M059J (cell line): Measurements from ENCODE around the gene MAP3K19. TPM values are rescaled to one million over a fixed set of nuclear protein-coding genes. Genes with fewer than 3 reads are reported as not detected.
"Not testable (repeated sequence)": the region's sequence is repeated elsewhere in the genome, so short reads cannot be mapped to it uniquely, and the experiment has no call there.

ENCODE experiments used
- DNase-seq: peaks from one replicate; pipeline ENCODE4 v3.0.0-alpha.2; 2012; ENCODE audit warnings: low read depth
- total RNA-seq: library from RNA; depleted of rRNA; stranded (reverse); fragments of >200 nt; shearing (Covaris generic); gene quantifications from 2 replicates; pipeline ENCODE4 v1.2.3, GENCODE V29; 2014

The MAP3K19 gene
- total RNA-seq, 1 experiment from 2014 or later = not detected

- peak; percentile 13 for DNase-seq
Observed at GRCh38 chr2:135052997-135053474, 5.8 kb upstream of the MAP3K19 start.

DNA sequence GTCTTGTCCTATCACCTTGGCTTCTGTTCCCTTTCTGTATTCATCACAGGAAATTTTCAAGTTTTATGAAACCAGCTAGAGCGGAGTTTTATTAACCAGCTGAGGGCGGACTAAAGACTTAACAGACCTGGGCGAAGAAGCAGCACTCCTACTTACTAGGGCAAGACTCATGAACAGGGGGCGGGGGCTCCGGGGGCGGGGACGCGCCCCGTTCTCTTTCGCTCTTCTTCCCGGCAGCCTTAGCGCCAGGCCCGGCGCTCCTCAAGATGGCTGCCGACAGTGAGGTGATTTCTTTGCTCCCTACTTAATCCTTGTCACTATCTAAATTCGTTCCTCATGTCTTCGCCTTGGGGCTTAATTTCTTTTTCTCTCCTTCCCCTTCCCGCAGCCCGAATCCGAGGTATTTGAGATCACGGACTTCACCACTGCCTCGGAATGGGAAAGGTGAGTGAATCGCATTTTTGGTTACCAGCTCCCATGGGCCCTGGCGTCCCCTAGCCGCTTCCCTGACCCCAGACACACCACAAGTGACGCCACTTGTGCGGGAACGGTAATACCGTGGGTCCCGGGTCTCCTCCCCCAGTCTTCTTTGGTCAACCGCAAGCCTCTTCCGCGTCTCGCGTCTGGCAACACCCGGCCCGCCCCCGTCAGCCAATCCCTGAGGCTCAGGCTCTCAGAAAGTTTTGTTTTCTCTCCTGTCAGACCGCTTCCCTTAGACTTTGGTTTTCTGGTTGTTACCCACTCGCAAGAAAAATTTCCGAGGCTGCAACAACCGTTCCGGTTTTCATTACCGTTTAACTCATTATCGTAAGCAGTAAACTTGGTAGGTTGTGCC lies 5.0 kb upstream of the MAP3K19 start, which contains the start of gene RAB3GAP1:
Gene RAB3GAP1, plus strand, starts transcription at position 251 of the 835 bp plus-strand sequence. Its CDS starts 16 bp downstream, at position 267.
- DNase-seq = peak; percentile 82

DNA sequence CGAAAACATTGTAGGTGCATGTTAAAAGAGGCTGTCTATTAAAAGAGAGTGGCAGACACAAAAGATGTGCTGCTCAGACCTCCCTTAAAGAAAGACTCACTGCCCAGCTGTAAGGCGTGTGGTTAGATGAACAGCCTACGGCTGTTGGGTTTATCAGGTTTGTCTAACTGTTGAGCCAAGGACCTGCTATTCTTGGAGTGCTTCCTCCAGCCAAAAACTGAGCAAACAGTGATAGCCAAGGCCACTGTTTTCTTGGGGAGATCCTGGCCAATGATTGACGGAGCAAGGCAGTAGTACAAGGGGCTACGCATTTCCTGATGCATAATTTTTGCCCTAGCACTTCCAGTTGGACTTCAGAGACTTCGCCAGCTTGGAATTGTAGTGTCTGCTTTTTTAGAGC lies 3.4 kb upstream of the MAP3K19 start:
- no peak for DNase-seq

- no peak for DNase-seq
Observed at GRCh38 chr2:135050132-135050531, 2.9 kb upstream of the MAP3K19 start.

GRCh38 chr2:135048122-135048521 lies 875 bp upstream of the MAP3K19 start:
- DNase-seq = no peak

- DNase-seq = no peak
Observed at GRCh38 chr2:135043345-135043744, 3.9 kb downstream of the MAP3K19 start.

- peak; percentile 61 for DNase-seq
Observed at GRCh38 chr2:135037831-135038230, 9.4 kb downstream of the MAP3K19 start.

GRCh38 chr2:135033216-135033615 lies 14.0 kb downstream of the MAP3K19 start:
- DNase-seq = not testable (repeated sequence)

DNA sequence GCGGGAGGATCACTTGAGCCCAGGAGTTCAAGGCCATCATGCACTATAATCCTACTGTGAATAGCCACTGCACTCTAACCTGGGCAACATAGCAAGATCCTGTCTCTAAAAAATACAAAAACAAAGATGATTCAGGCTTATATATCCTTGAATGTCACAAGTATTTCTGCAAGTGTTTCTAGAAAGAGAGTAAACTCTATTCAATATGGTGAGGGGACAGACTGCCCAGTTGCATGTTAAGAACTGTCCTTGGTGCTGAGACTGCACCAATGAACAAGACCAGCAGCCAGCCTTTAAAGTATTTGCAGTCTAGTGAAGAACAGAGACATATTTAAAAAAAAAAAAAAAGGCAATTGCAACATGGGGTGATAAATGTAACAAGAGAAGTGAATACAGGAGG lies 16.4 kb downstream of the MAP3K19 start:
- DNase-seq = peak; percentile 35

- no peak for DNase-seq
Observed at GRCh38 chr2:135029481-135030134, 17.6 kb downstream of the MAP3K19 start.

DNA sequence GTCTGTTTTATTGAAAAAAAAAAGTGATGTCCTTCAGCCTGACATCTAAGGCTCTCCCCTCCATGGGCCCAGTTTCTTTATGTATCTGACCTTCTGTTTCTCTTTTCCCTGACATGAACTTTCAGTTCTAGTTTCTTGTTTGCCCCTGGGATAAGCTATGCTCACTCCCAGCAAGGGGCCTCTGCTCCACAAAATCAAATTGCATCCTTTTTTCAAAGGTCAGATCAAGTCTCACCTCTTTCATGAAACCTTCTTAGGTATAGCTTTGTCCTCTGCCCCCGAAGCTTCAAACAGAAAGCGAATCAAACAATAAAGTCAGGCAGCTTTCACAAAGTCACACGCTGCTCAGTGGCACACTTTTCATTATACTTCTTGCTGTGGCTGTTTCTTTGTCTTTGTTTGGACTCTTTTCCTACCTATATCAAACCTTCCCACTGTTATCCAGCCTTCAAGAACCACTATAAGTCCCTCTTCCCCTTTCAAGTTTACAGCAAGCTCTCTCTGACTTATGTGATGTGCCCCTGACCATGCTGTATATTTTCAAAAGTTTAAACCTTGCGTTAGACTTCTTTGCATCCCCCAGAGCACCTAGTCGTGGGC lies 23.3 kb downstream of the MAP3K19 start:
- no peak for DNase-seq

- DNase-seq = no peak
Observed at GRCh38 chr2:135022952-135023880, 24.0 kb downstream of the MAP3K19 start.

GRCh38 chr2:135021618-135022017 lies 25.6 kb downstream of the MAP3K19 start:
- no peak for DNase-seq

DNA sequence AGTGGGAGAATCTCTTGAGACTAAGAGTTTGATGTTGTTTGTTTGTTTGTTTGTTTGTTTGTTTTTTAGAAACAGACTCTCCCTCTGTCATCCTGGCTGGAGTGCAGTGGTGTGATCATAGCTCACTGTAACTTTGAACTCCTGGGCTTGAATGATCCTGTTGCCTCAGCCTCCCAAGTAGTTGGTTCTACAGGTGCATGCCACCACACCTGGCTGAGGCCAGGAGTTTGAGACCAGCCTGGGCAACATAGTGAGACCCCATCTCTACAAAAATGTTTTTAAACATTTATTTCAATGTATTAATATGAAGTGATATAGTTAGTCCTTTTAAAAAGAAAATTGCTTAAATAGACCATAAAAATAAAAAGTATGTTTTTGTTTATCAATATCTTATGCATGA lies 35.6 kb downstream of the MAP3K19 start:
- DNase-seq = no peak

DNA sequence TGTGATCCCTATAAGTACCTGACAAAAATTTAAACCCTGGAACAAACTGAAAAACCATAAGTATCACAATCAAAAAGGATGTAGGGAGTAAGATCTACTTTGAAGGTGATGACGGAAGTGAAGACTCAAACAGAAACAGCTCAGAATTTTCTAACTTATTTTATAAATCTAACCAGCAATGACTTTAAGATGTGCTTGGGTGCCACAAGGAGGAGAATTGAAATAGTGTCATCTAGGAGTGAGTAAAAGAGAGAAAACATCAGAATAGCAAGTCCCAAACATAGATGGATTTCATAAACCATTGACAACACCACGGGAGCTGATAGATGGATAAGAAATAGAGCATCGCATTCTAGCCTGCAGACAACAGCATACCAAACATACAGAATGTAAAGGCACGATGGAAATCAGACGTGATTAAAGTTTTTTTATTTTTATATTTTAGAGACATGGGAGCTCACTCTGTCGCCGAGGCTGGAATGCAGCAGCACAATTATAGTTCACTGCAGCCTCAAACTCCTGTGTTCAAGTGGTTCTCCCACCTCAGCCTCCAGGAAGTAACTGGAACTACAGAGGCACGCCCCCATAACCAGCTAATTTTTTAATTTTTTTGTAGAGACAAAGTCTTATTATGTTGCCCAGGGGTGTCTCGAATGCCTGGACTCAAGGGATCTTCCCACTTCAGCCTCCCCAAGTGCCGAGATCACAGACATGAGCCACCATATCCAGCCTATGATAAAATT lies 36.9 kb downstream of the MAP3K19 start:
- DNase-seq = no peak

DNA sequence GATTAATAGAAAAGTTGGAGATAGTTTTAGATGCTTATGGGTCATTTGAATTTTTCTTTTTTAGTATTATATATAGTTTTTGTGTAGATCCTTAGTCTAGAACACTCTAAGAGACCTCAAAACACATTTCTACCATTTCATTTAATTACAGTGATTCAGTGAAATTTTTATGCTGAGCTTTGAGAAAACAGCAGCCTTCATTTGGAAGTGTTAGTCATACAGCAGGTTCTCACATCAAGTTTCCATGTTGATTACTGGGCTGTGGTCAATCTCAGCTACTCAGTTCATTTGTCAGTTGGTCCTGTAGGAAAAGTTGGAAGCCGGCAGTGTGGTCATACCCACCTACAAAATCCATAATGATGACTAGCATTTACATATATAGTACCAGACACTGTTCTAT lies 37.9 kb downstream of the MAP3K19 start:
- peak; percentile 6 for DNase-seq

GRCh38 chr2:135005753-135006152 lies 41.5 kb downstream of the MAP3K19 start:
- DNase-seq = no peak

GRCh38 chr2:135004005-135004746 lies 43.1 kb downstream of the MAP3K19 start:
- peak; percentile 63 for DNase-seq

DNA sequence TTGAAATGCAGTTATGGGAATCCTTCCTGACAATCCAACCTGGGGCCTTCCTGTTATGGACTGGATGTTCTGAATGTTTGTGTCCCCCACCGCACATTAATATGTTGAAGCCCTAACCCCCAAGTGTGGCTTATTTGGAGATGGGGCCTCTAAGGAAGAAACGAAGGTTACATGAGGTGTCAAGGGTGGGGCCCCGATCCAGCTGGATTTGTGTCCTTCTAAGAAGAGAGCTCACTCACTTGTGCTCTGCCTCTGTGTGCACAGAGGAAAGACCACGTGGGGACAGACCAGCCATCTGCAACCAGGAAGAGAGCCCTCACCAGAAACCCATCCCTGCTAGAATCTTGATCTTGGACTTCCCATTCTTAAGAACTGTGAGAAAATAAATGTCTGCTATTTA lies 44.4 kb downstream of the MAP3K19 start:
- no peak for DNase-seq

GRCh38 chr2:134999521-134999920 lies 47.7 kb downstream of the MAP3K19 start:
- no peak for DNase-seq
